Activated CD4-positive, CD25-positive, alpha-beta regulatory T cell treated with anti-CD3 and anti-CD28 coated beads, Interleukin-2, amount 50 U/mL, for 16 hours (primary cell): ENCODE measurements around the gene WNT2B.

Experiments
- DNase-seq: peaks from one replicate; pipeline ENCODE4 v3.0.0-alpha.2; 2020; ENCODE audit warnings: low read depth, low spot score

The WNT2B gene

DNA sequence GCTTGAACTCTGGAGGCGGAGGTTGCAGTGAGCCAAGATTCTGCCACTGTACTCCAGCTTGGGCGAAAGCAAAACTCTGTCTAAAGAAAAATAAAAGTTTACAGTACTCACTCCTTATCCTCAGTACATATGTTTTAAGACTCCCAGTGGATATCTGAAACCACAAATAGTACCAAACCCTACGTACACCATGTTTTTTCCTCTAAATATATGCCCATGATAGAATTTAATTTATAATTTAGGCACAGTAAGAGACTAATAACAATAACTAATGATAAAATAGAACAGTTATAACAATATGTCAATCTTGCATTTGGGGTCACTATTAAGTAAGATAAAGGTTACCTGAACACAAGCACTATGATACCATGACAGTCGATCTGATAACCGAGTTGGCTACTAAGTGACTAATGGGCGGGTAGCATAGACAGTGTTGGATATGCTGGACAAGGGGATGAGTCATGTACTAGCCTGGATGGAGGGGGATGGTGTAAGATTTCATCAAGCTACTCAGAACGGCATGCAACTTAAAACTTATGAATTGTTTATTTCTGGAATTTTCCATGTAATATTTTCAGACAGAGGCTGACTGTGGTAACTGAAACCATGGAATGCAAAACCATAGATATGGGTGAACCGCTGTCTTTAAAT lies 66.5 kb downstream of the WNT2B start:
- DNase-seq, result no peak

DNA sequence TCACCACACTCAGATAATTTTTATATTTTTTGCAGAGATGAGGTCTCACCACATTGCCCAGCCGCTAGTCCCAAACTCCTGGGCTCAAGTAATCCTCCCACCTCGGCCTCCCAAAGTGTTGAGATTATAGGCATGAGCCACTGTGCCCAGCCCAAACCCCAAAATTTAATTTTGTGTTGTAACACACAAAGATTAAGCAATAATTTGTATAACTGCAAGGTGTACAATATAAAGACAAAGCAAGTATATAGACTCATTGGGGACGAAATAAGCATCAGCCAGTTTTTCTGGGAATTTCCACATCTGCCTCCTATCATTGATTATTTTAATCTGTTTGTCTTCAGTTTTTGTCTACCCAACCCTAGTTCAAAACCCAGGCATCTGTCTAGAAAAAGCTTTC lies 67.5 kb downstream of the WNT2B start:
- DNase-seq, result no peak
